Cortex of kidney (tissue), 1 donor: ENCODE measurements around the gene SPI1.
"Not testable (repeated sequence)": the region's sequence is repeated elsewhere in the genome, so short reads cannot be mapped to it uniquely, and the experiment has no call there.

Experiments
- DNase-seq: peaks from one replicate; lab custom pipeline; 2025; lab: John Stamatoyannopoulos, UW

The SPI1 gene

DNA sequence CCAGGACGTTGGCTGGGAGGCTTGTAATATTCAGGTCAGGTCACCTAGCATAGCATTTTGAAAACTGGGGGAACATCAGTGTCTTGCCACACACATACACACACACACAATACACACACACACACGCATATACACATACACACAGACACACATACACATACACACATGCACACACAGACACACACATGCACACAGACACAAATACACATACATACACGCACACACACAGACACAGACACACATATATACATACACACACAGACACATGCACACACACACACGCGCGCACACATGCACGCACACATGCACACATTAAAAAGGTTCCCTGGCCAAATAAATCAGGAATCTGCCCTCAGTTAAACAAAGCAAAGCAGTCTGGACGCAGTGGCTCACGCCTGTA is 38.3 kb downstream of the SPI1 start:
- no peak for DNase-seq

- DNase-seq, result no peak
Measured at GRCh38 chr11:47338396-47339241, 39.7 kb downstream of the SPI1 start.

DNA sequence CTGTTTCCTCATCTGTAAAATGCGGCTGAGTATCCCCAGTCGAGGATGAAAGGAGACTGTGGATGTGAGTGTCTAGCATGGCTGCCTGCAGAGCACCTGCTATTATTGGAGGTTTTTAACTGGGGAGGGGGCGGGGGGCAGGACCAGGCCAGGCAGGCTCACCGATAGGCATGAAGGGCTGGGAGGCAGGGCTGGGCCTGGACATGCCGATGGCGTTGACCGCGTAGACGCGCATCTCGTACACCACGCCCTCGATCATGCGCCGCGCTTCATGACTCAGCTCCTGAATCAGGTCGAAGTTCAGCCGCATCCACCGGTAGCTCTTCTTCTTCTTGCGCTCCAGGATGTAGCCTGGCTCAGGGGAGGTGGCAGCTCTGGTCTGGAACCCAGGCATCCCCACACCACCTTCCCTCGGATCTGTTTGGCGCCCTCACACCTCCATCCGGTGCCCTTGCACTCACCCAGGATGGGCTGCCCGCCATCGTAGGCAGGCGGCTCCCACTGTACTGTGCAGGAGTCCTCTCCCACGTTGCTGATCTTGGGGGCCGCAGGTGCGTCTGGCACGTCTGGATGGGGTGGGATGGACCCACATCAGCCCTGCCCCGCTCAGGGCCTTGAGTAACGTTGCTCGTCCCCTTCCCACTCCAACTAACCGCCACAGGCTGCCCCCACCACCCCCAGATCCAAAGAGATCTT is 41.0 kb downstream of the SPI1 start:
- no peak for DNase-seq

GRCh38 chr11:47336595-47336994 is 41.8 kb downstream of the SPI1 start:
- DNase-seq, result no peak

GRCh38 chr11:47335733-47336132 is 42.6 kb downstream of the SPI1 start:
- no peak for DNase-seq

DNA sequence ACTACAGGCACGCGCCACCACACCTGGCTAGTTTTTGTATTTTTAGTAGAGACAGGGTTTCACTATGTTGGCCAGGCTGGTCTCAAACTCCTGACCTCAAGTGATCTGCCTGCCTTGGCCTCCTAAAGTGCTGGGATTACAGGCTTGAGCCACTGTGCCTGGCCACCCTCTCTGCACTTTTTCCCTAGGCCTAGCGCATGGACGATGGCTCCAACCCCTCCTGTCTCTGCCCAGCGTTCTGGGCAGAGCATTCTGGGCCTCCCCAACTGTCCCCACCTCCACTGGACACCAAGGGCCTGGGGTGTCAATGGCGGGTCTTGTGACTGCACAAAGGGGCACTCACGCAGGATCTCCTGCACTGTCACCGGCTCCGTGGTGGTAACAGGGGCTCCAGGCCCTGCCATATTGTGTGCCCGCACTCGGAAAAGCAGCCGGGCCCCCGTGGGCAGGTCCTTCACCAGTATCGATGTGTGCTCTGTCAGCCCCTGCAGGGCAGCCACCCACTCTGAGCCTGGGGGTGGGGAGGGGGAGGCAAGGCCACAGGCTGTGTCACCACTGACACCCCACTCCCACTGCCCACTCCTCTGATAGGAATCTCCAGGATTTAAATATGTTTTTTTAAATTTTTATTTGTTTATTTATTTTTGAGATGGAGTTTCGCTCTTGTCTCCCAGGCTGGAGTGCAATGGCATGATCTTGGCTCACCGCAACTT is 43.5 kb downstream of the SPI1 start:
- not testable (repeated sequence) for DNase-seq

- DNase-seq, result no peak
Measured at GRCh38 chr11:47333886-47334443, 44.4 kb downstream of the SPI1 start.

DNA sequence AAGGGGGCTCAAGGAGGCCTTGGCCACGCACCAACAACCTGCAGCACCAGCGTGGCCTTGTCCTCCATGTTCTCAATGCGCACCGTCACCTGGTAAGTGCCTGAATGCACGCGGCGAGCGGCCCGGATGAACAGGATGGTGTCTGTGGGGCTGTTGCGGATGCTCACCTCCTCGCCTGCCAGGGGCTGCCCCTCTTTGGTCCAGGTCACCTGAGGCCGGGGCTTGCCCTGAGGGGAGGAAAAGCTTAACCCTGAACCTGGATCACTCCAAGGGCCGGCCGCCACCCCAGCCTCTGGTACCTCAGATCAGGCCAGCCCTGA is 44.9 kb downstream of the SPI1 start:
- no peak for DNase-seq

- DNase-seq, result no peak
Measured at GRCh38 chr11:47332791-47333525, 45.4 kb downstream of the SPI1 start.

DNA sequence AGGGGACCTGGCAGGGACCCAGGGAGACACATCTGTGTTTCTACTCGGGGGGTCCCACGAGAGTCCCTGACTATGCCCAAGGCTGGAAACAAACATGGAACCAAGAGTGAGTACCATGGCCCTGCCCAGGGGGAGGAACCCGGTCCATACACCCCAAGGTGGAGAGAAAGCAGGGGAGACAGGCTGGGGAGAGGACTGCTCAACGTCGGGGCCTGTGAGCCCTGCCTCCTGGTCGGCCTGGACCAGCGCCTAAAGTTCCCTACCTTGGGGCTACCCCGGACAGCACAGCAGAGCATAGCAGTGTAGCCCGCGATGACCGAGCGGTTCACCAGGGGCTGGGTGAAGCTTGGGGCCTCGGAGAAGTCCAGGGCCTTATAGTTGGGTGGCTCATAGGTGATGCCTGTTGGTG is 46.0 kb downstream of the SPI1 start:
- DNase-seq, result no peak

- DNase-seq, result no peak
Measured at GRCh38 chr11:47331454-47332302, 46.7 kb downstream of the SPI1 start.

- DNase-seq, result no peak
Measured at GRCh38 chr11:47329987-47330931, 48.1 kb downstream of the SPI1 start.

DNA sequence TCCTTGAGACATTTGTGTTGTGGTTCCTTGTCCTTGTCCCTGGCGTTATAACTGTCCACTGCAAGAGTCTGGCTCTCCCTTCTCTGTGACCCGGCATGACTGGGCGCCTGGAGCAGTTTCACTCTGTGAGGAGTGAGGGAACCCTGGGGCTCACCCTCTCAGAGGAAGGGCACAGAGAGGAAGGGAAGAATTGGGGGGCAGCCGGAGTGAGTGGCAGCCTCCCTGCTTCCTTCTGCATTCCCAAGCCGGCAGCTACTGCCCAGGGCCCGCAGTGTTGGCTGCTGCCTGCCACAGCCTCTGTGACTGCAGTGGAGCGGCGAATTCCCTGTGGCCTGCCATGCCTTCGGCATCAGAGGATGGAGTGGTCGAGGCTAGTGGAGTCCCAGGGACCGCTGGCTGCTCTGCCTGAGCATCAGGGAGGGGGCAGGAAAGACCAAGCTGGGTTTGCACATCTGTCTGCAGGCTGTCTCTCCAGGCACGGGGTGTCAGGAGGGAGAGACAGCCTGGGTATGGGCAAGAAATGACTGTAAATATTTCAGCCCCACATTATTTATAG is 48.8 kb downstream of the SPI1 start:
- no peak for DNase-seq

GRCh38 chr11:47328449-47329390 is 49.6 kb downstream of the SPI1 start:
- DNase-seq, result no peak

GRCh38 chr11:47327949-47328348 is 50.4 kb downstream of the SPI1 start:
- DNase-seq, result no peak

DNA sequence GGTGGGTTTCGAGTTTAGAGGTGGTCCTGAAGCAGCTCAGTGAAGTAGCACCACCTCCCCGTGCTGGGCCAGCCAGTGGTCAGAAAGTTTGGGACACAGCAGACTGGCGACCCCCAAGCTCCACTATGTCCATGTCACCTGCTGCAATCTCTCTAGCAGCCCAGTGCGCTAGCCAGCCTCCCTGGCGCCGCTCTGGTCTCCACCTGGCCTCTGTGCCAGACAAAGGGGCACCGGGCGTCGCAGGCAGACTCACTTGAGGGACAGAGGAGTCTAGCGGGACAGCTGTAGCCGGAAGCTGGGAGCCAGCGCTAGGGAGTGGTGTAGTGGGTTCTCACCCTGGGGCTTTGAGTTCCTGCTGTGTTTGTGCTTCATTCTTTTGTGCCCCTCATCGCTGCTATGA is 51.3 kb downstream of the SPI1 start:
- DNase-seq, result no peak

- no peak for DNase-seq
Measured at GRCh38 chr11:47326198-47326597, 52.1 kb downstream of the SPI1 start.

DNA sequence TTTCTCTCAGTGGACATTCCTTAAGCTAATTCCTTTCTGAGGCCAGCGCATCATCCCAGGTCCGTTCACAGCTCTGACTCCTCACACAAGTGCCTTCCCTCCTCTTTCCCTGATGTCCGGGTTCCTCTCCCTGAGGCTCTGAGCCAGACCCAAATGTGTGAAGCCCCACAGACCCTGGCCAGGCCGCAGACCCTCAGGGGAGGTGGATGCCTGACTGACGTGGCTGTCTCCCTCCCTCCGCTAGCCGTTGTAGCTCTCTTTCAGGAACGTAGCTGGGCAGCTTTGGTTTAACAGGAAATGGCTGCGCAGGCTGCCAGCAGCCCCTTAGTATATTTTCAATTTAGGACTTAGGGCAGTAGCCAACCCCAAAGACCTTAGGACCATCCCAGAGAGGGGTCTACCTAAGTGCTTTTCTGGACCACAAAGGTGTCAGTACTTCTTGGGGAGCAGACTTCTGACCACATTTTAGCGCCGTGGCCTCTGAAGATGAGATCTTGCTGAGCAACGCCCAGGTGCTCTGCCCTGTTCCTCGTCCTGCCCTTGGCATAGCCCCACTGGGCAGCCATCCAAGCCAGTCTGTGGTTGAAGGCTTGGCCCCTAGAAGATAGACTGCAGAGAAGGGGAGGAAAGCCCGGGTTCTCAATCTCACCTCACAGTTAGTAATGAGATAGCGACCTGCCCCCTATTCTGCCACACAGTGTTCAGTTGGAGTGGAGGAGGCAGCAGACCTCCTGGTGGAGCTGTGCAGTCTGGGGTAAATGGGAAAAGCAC is 52.9 kb downstream of the SPI1 start:
- DNase-seq, result no peak
